ENCODE results near the gene NDST3. TPM values are rescaled to one million over a fixed set of nuclear protein-coding genes. Genes with fewer than 3 reads are reported as not detected.
A peak's percentile ranks its signal among the peaks of the same experiment; 100 is the strongest.

The NDST3 gene
- total RNA-seq, 1 donor from 2014 or later, result 0.49 TPM

DNA sequence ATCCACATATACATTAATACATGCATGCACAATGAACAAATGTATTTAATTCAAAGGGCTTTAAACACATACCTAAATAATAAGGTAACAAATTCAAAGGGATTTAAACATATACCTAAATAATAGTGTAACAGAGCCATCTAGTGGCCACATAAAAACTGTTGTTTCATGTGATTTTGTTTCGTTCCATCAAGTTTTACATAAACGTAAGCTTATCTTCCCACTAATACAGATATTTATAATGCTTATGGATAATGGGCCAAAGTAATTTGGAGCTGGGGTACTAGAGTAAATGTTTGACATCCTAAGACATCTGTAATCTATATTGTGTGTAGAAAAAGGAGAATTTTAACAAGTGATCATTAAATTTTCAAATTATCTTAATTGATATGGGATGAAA lies 236.2 kb downstream of the NDST3 start:
- Histone ChIP-seq H3K36me3 (no peaks in the 10 kb centered on the region), H4K20me1 (ENCODE audit: low read depth) (no peaks in the 10 kb centered on the region), H3F3A (ENCODE audit: low read depth) (no peaks in the 10 kb centered on the region), H3K9me3 (ENCODE audit: low read depth) (no peaks in the 10 kb centered on the region), H2AFZ (replicated peaks) (no peak overlapping the region), H3K4me3 (no peak overlapping the region), H3K9ac (no peak overlapping the region), H3K4me1 (no peaks in the 10 kb centered on the region), H3K27me3 (peaks cover 8% of the 10 kb centered on the region), H3K27ac (no peak overlapping the region), H3K4me2 (no peak overlapping the region), H3K79me2 (ENCODE audit: low read depth) (no peaks in the 10 kb centered on the region)
- Mint-ChIP-seq H3K4me1 (no peaks in the 10 kb centered on the region), H3K27ac (no peak overlapping the region), H3K4me3 (no peak overlapping the region), H3K27me3 (ENCODE audit: insufficient read depth, low read depth) (no peaks in the 10 kb centered on the region), H3K36me3 (no peaks in the 10 kb centered on the region), H3K9me3 (no peaks in the 10 kb centered on the region)
- peak; percentile 65 for DNase-seq (ENCODE audit: low spot score)
- TF ChIP-seq EZH2 (IDR thresholded peaks at IDR 0.05), result no peak
- no peak for TF ChIP-seq EZH2phosphoT487 (IDR thresholded peaks at IDR 0.05)
- TF ChIP-seq, protein P1, sequence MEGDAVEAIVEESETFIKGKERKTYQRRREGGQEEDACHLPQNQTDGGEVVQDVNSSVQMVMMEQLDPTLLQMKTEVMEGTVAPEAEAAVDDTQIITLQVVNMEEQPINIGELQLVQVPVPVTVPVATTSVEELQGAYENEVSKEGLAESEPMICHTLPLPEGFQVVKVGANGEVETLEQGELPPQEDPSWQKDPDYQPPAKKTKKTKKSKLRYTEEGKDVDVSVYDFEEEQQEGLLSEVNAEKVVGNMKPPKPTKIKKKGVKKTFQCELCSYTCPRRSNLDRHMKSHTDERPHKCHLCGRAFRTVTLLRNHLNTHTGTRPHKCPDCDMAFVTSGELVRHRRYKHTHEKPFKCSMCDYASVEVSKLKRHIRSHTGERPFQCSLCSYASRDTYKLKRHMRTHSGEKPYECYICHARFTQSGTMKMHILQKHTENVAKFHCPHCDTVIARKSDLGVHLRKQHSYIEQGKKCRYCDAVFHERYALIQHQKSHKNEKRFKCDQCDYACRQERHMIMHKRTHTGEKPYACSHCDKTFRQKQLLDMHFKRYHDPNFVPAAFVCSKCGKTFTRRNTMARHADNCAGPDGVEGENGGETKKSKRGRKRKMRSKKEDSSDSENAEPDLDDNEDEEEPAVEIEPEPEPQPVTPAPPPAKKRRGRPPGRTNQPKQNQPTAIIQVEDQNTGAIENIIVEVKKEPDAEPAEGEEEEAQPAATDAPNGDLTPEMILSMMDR (IDR thresholded peaks at IDR 0.05), result peak; percentile 83

- Histone ChIP-seq H4K20me1 (ENCODE audit: low read depth) (no peaks in the 10 kb centered on the region), H3K4me3 (no peak overlapping the region), H3K79me2 (ENCODE audit: low read depth) (no peaks in the 10 kb centered on the region), H2AFZ (replicated peaks) (no peak overlapping the region), H3K27ac (no peak overlapping the region), H3K4me2 (no peak overlapping the region), H3K36me3 (no peaks in the 10 kb centered on the region), H3K9ac (no peak overlapping the region), H3K9me3 (ENCODE audit: low read depth) (no peaks in the 10 kb centered on the region), H3F3A (ENCODE audit: low read depth) (no peaks in the 10 kb centered on the region), H3K4me1 (no peaks in the 10 kb centered on the region), H3K27me3 (peaks cover 8% of the 10 kb centered on the region)
- DNase-seq (ENCODE audit: low spot score), result no peak
- Mint-ChIP-seq H3K27ac (no peak overlapping the region), H3K4me3 (no peak overlapping the region), H3K27me3 (ENCODE audit: insufficient read depth, low read depth) (no peaks in the 10 kb centered on the region), H3K4me1 (no peaks in the 10 kb centered on the region), H3K36me3 (no peaks in the 10 kb centered on the region), H3K9me3 (no peaks in the 10 kb centered on the region)
- no peak for TF ChIP-seq EZH2phosphoT487 (IDR thresholded peaks at IDR 0.05)
These were observed 237.5 kb downstream of the NDST3 start for GRCh38 chr4:118271788-118272187.

GRCh38 chr4:118273642-118274041 lies 239.4 kb downstream of the NDST3 start:
- H3K4me3 Mint-ChIP-seq, result no peak overlapping the region
- TF ChIP-seq, protein P1 (IDR thresholded peaks at IDR 0.05), result no peak
- TF ChIP-seq EZH2 (IDR thresholded peaks at IDR 0.05) (no peak), EZH2phosphoT487 (IDR thresholded peaks at IDR 0.05) (no peak)
- H3K9me3 ChIP-seq (ENCODE audit: low read depth), result no peaks in the 10 kb centered on the region
- no peaks in the 10 kb centered on the region for H3K4me1 ChIP-seq
- H3K36me3 Mint-ChIP-seq, result no peaks in the 10 kb centered on the region
- DNase-seq (ENCODE audit: low spot score), result no peak
- H2AFZ ChIP-seq (replicated peaks), result no peak overlapping the region
- H3K4me1 Mint-ChIP-seq, result peaks cover 1% of the 10 kb centered on the region
- no peaks in the 10 kb centered on the region for H3K9me3 Mint-ChIP-seq
- H3K9ac ChIP-seq, result no peak overlapping the region
- no peaks in the 10 kb centered on the region for H3F3A ChIP-seq (ENCODE audit: low read depth)
- H3K27ac Mint-ChIP-seq, result no peak overlapping the region
- H3K36me3 ChIP-seq, result no peaks in the 10 kb centered on the region
- H3K79me2 ChIP-seq (ENCODE audit: low read depth), result peaks cover under 1% of the 10 kb centered on the region
- H3K27me3 ChIP-seq, result peaks cover 8% of the 10 kb centered on the region
- no peaks in the 10 kb centered on the region for H4K20me1 ChIP-seq (ENCODE audit: low read depth)
- H3K27ac ChIP-seq, result no peak overlapping the region
- no peak overlapping the region for H3K4me3 ChIP-seq
- no peak overlapping the region for H3K4me2 ChIP-seq
- H3K27me3 Mint-ChIP-seq (ENCODE audit: insufficient read depth, low read depth), result no peaks in the 10 kb centered on the region

GRCh38 chr4:118276580-118276979 lies 242.3 kb downstream of the NDST3 start:
- Mint-ChIP-seq H3K9me3 (no peaks in the 10 kb centered on the region), H3K27me3 (ENCODE audit: insufficient read depth, low read depth) (no peaks in the 10 kb centered on the region), H3K36me3 (no peaks in the 10 kb centered on the region), H3K4me3 (no peak overlapping the region), H3K27ac (no peak overlapping the region), H3K4me1 (peaks cover 17% of the 10 kb centered on the region)
- peaks cover 23% of the 10 kb centered on the region for H3F3A ChIP-seq (ENCODE audit: low read depth)
- H3K36me3 ChIP-seq, result no peaks in the 10 kb centered on the region
- no peak overlapping the region for H3K4me2 ChIP-seq
- H3K27ac ChIP-seq, result no peak overlapping the region
- no peak overlapping the region for H2AFZ ChIP-seq (replicated peaks)
- no peak for DNase-seq (ENCODE audit: low spot score)
- H3K9me3 ChIP-seq (ENCODE audit: low read depth), result no peaks in the 10 kb centered on the region
- H3K9ac ChIP-seq, result no peak overlapping the region
- TF ChIP-seq, protein P1 (IDR thresholded peaks at IDR 0.05), result no peak
- peaks cover 13% of the 10 kb centered on the region for H4K20me1 ChIP-seq (ENCODE audit: low read depth)
- H3K27me3 ChIP-seq, result peaks cover 4% of the 10 kb centered on the region
- H3K79me2 ChIP-seq (ENCODE audit: low read depth), result peaks cover 18% of the 10 kb centered on the region
- H3K4me1 ChIP-seq, result peaks cover 10% of the 10 kb centered on the region
- no peak overlapping the region for H3K4me3 ChIP-seq

All from neural progenitor cell (in vitro differentiated cells).